Activated T-helper 1 cell treated with Interleukin-2 at 50 U/mL for 16 hours (primary cell): Measurements from ENCODE around the gene COL16A1.

Source experiments
- DNase-seq: peaks from one replicate; pipeline ENCODE4 v3.0.0-alpha.2; 2020; ENCODE audit warnings: low read depth

Gene COL16A1

DNA sequence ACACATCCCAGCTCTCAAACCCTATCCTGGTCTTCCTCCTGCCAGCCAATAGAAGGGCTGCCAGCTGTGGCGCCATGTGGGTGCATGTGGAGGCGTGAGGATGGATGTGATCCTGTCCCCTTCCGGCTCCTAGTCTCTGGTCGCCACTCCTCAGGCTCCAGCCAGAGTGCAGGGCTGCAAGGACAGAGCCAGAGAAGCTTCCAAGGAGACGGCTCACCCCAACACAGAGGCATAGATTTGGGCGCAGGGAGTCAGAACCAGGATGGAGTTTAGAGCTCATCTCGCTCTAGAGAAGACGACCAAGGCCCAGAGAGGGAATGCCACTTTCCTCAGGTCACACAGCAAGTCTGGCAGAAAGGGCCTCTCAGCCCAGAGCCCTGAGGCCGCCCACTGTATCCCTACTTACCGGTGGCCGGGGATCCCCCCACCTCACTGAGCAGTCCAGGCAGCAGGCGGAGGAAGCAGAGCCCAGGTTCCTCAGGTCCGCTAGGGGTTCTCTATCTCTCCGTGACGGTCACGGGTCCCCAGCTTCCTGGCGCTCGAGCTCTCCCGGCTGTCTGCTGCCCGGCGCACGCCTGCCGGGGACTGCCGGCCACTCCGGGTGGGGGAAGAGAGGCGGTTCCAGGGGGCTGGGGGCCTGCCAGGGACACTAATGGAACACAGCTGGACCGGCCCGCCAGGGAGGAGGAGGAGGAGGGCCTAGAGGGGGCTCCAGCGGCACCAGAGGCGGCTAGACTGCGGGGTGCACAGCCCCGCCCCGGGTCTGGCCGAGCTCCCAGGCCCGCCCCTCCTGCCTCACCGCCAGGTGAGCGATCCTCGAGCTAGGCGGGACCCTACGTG, at the start of gene COL16A1:
COL16A1 (minus strand) TSS at position 587 of the 840 bp plus-strand sequence. CDS start 1,824 bp downstream, outside the sequence.
- no peak for DNase-seq

DNA sequence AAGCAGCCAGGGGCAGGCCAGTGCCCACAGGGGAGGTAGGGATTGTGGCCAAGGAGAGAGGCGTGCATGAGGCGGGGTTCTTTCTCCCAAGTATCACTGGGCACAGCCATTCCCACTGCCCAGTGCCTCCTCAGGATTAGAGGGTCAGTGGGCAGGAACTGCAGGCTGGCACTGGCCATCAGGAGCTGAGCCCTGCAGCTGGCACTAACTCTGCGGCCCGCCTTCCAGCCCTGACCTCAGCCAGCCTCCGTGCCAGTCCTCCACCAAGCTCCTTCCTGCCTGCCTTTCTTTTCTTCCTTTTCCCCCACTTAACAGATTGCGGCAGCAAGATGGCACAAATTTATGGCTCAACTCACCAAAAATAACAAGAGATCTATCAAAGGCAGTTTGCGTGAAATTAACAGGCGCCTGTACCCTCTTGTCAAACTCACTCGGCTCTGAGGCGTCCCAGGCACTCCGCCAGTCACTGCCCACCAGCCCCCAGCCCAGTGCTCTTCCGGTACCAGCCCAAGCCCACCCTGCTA, 49.2 kb upstream of the COL16A1 start:
- no peak for DNase-seq

DNA sequence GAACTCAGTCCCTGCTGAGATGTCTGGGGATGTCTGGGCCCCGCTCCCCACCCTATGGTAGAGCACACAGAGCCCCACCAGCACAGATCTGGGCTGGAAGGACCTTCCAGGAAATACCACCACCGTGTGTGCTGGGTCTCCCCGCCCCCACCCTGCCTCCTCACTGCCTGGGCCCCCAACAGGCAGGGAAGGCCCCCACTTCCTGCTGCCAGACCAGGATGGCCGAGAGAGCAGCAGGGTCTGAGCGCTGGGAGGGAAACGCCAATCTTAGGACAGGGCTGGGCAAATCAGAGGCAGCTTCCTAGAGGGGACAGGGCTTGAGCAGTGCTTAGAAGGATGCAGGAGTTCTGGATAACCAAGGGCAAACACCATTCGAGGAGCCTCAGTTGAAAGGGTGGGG, 48.4 kb upstream of the COL16A1 start:
- DNase-seq = no peak

DNA sequence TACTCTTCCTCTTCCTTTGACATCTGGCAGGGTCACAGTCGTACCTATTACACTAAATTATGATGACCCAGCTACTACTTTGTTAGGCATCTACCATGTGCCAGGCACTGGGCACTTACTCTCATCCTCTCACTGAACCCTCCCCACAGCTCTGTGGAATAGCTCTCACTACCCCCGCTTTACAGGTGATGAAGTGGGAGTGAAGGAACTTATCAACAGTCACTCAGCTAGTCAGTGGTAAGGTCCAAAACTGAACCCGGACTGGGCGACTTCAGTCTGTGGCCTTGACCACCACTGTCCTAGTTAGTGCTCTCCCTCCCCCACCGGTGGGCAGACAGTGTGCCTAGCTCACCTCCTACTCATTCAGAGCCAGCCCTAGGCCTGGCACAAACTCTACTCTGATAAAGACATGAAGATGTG, 48.0 kb upstream of the COL16A1 start:
- DNase-seq = no peak

DNA sequence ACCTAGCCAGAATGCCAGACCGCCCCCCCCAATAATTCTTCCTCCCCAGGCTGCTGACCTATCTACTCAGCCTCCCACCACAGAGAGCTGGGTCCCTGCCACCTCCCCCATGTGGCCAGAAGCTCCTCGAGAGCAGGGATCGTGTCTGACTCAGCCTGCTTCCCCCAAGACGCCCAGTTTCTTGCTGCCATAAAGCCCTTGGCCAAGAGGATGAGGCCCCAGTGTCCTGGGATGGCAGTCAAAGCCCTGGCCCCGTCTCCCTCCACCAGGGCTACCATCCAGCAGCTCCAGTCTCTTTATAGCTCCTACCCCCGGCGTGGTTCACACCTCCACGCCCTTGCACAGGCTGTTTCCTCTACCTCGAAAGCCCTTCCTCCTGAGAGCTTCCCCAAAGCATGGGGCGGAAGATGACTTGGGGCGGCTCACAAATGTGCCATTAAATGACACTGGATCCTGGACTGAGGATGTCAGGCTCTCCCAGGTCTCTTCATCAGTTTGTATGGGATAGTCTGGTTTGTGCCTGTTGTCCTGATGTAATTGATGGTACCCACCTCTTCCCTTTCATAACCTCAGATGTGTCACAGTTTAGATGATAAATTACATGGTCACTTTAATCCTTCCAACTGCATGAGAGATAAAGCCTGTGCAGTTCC, 47.2 kb upstream of the COL16A1 start:
- no peak for DNase-seq

DNA sequence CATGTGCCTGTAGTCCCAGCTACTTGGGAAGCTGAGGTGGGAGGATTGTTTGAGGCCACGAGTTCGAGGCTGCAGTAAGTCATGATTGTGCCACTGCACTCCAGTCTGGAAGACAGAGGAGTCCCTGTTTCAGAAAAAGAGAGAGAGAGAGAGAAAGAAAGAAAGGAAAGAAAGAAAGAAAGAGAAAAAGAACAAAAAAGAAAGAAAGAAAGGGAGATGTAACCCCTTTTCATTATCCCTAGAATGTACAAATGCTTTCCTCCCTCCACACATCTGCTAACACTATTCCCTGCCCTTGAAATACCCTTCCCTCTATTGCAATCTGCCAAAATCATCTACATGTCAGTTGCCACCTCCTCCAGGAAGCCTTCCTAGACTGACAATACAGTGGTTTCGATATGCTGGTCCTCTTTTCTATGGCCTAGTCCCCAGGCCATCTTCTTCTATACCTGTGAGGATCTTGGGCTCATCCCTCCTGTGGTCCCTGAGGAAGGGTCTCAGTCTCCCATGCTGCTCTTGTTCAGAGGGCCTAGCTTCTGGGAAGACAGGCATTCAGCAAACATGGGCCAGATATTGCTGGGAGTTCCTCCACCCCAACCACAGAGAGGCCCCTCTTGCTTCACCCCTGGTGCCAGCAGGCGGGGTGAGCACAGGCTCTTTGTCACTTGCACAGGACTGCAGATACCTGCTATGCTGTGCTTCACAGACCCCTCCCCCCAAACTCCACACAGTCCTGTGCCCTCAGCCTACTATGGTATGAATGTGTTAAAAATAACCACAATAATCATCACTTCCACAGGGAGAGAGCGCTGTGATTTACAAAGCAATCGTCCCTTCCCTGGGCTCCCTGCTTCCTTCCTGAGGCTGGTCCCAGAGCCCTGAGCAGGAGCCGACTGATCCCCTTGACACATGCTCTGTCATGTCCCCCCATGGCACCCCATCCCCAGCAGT, 46.2 kb upstream of the COL16A1 start:
- no peak for DNase-seq

DNA sequence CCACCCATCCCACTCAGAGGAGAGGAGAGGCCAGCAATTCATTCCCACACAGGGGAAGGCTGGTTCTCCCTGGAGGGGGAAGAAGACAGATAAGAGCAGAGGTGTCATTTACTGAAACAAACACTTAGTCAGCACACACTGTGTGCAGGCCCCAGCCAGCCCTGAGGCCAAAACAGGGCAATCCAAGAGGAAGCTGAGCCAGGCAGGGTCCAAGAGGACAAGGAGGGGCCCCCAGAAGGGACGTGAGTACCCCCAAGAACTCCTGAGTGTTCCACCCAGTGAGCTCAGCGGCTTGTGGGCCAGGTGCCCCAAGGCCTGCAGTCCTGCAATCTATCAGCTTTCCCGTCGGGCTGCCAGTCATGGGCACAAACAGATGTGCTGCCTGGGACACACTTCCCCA, 44.5 kb upstream of the COL16A1 start:
- no peak for DNase-seq

DNA sequence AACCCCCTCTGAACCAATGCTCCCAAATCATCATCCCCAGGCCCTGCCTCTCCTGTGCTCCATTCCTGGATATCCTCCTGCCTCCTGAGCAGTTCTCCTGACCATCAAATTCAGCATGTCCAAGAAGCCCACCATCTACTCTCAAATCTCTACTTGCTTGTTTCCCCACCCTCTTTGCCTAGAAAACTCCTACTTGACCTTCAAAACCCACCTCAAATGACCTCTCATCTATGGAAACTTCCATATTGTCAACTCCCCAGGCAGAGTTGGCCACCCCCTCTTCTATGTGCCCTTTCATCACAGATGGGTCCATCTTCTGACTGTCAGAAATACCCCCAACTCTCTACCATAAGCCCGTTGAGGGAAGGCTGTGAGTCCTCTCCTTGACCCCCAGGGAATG, 43.5 kb upstream of the COL16A1 start:
- no peak for DNase-seq

DNA sequence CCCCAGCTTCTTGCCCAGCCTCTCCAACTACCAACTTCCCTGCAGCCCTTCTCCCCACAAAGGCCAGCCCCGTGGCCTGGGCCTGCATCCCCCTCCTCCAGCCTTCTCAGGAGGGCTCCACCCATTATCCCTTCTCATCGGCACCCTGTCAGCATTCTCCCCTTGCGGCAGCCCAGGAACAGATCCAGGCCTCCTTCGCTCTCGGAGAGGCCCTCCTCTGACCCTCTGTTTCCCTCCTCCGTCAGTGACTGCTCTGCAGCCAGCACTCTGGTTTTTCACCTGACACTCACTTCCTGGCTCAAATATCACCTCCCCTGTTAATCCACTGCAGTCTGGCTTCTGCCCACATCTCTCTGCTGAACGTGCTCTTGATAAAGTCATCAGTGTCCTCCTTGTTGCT, 42.9 kb upstream of the COL16A1 start:
- DNase-seq = no peak

DNA sequence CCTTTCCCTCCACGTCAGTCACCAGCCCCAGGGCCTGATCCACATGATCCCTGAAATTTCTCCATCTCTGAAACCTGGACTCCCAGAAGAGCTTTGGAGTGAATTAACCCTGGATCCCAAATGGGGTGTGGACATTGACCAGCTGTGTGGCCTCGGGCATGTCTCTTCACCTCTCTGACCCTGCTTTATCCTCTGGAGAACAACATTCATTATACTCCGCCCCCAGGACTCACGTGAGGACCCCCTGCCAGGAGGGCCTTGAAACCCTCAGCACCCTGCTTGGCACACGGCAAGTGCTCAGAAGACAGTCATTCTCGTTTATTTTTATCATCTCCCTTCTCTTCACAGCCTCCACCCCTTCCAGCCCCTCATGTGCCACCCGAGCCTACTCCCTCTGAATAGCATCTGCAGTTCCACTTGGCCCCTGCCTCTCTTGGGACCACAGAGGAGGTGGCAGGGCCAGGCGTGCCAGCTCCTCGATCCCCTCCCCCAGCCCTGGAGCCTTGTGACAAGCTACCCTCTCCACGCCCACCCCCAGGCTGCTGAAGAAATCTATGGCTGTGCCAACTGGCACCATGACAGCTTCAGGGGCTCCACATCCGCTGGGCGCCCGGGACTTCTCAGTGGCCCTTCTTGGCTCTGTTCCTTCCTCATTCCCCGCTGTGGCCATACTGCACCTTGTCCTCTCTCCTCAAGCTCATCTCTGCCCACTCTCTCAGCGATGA, 42.3 kb upstream of the COL16A1 start:
- no peak for DNase-seq

DNA sequence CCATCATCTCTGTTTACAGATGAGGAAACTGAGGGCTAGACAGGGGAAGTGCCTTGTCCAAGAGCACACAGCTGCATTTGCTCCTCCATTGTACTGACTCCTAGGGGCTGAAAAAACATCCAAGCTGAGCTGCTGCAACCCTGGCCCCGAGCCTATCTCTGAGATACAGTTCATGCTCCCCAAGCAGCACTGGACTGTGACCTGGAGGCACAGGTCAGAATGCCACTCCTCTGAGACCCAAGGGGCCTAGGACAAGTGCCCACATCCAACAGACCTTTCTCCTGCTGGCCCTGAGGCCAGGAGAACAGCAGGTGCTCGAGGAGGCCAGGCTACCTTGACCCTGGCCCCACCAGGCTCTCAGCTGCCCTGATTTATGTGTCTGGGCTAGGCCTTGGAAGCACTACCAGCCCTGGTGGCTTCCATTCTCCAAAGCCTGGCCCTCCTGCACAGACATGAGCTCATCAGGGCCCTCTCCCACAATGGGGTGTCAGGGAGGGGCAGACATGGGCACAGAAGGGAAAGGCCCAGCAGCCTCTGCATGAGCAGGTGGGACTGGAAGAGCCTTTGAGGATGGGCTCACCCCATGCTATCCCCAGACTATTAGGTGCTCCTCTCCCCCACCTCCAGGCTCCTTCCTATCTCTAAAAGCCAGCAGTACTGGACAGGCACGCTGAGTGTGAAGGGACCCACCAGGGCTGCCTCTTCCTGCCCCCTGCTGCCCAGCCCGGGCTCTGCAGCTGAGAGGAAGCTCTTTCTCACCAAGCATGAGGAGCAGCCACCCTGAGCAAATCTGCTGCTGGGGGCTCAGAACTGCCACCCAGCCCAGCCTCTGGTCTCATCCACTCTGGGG, 41.5 kb upstream of the COL16A1 start:
- peak; percentile 15 for DNase-seq

DNA sequence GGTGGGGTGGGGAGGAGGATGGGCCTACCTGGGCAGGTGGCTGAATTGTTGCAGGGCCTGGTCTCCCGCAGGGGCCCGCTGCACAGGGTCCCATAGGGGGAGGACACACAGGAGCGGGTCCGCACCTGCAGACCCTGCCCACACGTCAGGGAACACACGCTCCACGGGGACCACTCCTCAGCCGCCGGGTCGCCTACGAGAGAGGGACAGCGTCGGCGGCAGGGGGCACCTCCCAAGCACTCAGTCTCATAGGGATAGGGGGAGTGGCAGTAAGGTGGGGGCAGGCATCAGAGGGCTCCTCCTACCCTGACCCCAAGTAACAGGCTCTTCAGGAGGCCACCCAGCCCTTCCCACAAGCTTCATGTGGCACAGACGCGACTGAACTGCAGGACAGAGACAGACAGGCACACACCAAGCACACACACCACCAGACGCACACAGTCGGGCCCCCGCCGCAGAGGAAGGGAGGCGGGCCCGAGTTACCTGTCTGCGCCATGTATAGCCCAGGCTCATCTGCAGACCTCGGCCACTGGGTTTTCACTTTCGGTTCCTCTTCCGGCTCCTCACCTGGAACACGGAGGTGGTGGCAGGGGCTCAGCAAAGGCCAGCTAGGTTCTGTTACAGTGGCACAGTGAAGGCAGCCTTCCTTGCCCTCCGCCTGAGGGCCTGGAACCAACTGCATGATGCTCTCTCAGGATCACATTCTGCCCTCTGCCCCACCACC, 40.5 kb upstream of the COL16A1 start:
- DNase-seq = no peak

DNA sequence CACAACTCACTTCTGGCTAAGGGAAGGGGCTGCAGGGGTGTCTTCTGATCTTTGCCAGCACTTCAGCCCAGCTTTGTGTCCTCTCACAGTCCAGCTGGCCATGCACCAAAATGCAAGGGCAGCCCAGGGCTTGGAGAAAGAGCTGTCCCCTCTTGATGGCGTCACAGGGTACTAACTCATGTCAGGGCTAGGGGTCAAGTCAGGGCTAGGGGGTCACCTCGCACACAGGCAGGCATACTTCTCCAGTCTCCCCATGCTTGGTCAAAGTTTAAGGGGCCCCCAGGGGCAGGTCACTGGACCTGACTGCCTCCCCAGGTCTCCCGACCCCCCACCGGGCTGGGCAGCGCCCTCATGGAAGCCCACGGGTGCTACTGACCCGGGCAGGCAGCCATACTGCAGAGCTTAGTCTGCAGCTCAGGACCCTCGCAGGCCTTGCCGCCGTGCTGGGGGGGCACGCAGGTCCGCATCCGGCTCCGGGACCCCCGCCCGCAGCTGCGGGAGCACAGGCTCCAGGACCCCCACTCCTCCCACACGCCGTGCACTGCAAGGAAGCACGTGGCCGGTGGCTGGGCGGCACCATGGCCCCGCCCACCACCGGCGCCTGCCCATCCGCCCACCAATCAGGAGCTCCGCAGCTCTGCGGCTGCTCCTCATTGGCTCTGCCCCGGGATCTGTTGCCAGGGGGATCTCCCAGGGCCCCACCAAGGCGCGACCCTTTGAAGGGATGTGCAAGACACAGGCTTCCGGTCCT, 38.8 kb upstream of the COL16A1 start:
- no peak for DNase-seq

DNA sequence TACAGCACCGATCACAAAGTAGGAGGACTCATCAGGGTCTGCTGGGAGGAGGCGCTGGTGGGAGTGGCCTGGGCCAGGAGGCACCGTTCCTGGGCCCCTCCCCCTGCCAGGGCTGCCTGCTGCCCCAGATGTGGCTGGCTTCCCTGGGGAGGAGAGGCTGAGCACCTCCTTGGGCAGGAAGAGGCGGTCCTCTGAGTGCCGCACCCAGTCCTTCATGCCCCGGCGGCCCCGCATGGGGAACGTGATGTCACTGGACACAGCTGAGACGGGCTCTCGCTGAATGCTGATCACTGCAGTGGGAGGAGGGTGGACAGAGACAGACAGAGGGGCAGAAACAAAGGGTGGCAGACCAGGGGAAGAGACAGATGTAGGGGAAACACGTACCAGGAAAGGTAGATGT, 35.5 kb upstream of the COL16A1 start:
- peak; percentile 18 for DNase-seq

DNA sequence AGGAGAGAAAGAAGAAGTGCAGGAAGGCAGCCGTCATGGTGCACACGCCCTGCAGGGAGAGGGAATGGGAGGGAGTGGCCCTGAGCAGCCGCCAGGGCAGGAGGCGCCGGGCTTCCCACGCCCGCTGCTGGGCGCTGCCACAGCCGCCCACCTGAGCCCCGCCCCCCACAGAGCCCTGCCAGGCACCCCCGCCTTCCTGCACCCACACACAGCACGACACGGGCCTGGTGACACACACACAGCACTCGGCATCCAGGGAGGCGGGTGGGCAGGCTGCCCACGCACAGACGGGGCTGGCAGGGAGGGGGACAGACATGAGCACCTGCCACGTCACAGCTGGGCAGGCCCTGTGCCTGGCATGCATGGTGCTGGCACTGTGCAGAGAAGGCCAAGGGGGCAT, 32.9 kb upstream of the COL16A1 start:
- no peak for DNase-seq

DNA sequence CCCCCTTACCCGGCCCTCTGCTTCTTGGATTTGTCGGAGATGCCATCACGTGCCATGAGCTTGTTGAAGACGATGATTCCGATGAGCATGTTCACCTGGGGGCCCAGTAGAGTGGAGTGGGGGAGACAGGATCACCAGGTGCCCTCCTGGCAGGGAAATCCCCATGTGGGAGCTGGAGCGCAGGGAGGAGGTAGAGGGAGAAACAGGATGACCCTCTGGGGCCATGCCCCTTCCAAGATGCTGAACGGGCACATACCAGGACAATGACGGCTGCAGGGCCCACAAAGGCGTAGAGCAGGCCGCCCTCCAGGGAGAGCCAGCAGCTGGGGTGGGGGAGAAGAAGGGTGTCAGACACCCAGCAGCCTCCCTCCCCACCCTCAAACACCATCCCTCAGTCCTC, 31.8 kb upstream of the COL16A1 start:
- no peak for DNase-seq

DNA sequence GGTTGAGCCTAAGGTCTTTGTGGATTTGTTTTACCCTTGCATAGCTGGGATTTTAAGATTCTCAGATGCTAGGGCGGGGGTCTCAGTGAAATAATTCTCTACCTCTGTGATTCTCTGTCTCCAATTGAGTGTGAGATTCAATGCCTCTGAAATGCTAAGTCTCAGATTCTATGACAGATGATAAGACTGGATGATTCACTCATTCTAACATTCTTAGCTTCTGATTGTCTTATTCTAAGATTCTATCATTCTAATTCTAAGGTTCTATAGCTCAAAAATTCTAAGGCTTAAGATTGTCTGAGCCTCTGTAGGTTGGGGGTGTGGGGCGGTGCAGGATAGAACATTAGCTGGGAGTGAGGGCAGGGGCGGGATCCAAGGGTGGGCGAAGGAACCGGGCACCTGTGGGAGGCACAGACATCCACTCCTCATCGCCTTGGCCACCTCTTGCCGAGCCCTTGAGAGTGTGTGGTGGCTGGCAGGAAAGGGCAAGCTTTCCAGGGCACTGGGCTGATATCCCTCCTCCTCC, 30.8 kb upstream of the COL16A1 start:
- no peak for DNase-seq

DNA sequence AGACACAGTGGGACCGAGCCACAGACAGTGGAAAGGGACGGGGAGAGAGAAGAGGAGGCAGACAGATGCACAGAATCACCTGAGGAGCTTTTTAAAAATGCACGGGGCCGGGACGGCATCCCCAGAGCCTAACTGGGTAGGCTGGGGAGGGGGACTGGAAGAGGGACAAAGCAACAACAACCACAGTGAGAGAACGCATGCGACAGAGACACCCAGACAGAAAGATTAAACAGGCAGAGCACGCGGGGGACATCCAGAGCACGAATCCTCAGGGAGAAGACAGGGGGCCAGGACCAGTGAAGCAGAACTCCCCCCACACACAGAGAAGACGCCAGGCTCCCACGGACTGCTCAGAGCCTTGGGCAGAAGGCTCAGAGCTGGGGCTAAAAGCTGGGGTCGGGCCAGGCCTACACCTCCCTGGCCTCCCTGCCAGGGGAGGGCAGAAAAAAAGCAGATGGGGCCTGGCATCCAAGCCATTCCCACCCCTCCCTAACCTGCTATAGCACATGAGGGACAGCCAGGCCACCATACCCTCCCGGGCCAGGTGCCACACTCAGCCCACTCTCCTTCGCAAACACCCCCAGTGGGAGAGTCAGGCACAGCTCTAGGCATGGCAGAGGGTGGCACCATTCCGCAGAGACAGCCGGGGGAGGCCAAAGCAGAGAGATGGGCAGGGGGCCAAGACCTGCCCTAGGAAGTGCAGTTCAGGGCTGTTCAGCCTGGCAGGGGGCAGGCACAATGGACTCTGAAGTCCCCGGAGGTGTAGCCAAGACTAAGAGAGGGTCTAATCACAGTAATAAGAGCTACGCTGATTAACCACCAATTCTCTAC, 29.8 kb upstream of the COL16A1 start:
- no peak for DNase-seq
